Activated CD4-positive, alpha-beta T cell treated with anti-CD3 and anti-CD28 coated beads, Interleukin-2, amount 50 U/mL, for 48 hours (primary cell): Measurements from ENCODE around the gene DCAF11.

Source experiments
- DNase-seq, 2 experiments: peaks; one replicate each; pipeline ENCODE4 v3.0.0-alpha.2; 2020

DCAF11 gene

GRCh38 chr14:24122898-24123297 lies 8.3 kb downstream of the DCAF11 start:
- DNase-seq = no peak

GRCh38 chr14:24123424-24124417 lies 9.1 kb downstream of the DCAF11 start:
- no peak for DNase-seq

GRCh38 chr14:24126939-24127338 lies 12.4 kb downstream of the DCAF11 start:
- DNase-seq = no peak

GRCh38 chr14:24127673-24128072 lies 13.1 kb downstream of the DCAF11 start:
- no peak for DNase-seq

GRCh38 chr14:24129410-24129998 lies 14.9 kb downstream of the DCAF11 start:
- no peak for DNase-seq

GRCh38 chr14:24130380-24130716 lies 15.8 kb downstream of the DCAF11 start, which contains the start of gene FITM1:
FITM1 (plus strand) TSS chr14:24130659; CDS start chr14:24131564, 905 bp downstream.
- DNase-seq = no peak

GRCh38 chr14:24130717-24131548 lies 16.4 kb downstream of the DCAF11 start:
- DNase-seq = no peak

GRCh38 chr14:24131549-24131966 lies 17.0 kb downstream of the DCAF11 start:
- no peak for DNase-seq

- DNase-seq = peak in 1 of 2 experiments; percentile 29
Observed at GRCh38 chr14:24132061-24132685, 17.6 kb downstream of the DCAF11 start.

- no peak for DNase-seq
Observed at GRCh38 chr14:24132976-24133375, 18.4 kb downstream of the DCAF11 start.

GRCh38 chr14:24133735-24134134 lies 19.2 kb downstream of the DCAF11 start:
- DNase-seq = no peak

- no peak for DNase-seq
Observed at GRCh38 chr14:24135584-24135833, 20.9 kb downstream of the DCAF11 start.

GRCh38 chr14:24135834-24136683 lies 21.5 kb downstream of the DCAF11 start, which contains the start of gene PSME1:
PSME1 (plus strand) TSS chr14:24136194; CDS start chr14:24136263, 69 bp downstream.
- DNase-seq = peak; percentile 95

- DNase-seq = peak in 1 of 2 experiments; percentile 42
Observed at GRCh38 chr14:24136684-24137528, 22.3 kb downstream of the DCAF11 start.

- DNase-seq = no peak
Observed at GRCh38 chr14:24137529-24138395, 23.2 kb downstream of the DCAF11 start.

- no peak for DNase-seq
Observed at GRCh38 chr14:24138396-24139271, 24.1 kb downstream of the DCAF11 start.

GRCh38 chr14:24139272-24139934 lies 24.8 kb downstream of the DCAF11 start:
- peak; percentile 46 to 58 for DNase-seq
